K562 (cell line): ENCODE results near the gene CHRNB1. TPM values are rescaled to one million over a fixed set of nuclear protein-coding genes. Genes with fewer than 3 reads are reported as not detected.

Experiments used
- ATAC-seq: fragments of 200-7000 bp; cut with Tn5 transposase; 3 replicates; pipeline ENCODE4 v1.9.1; 2020; ENCODE audit warnings: moderate library complexity
- BruUV-seq: library from RNA; stranded (reverse); fragments of 400-500 nt; replicated peaks from 2 replicates; lab custom pipeline; 2021; lab: Mats Ljungman, UMichigan
- CTCF ChIA-PET: fragments of 300-600 bp; formaldehyde crosslinking; extraction: SDS; loops from one replicate; lab custom pipeline; 2021; ENCODE audit warnings: low intra/inter-chr PET ratio; lab: Yijun Ruan, JAX
- POLR2A ChIA-PET: fragments of 300-600, 350-650 bp; sonication (Branson Sonifier 250); formaldehyde crosslinking; extraction: SDS; loops from one replicate; lab custom pipeline; 2021; ENCODE audit warnings: antibody characterized with exemption, inconsistent platforms; lab: Yijun Ruan, JAX
- DNase-seq, 4 experiments: peaks; one replicate each; pipeline versions ENCODE4 v3.0.0 to v3.0.0-alpha.2; 2011 to 2018; ENCODE audit warnings: low spot score in 3 of 4, mixed read lengths in 3 of 4; ENCODE audit errors: extremely low read depth in 1 of 4
- FAIRE-seq: peaks from 2 replicates; lab custom pipeline; 2011; peaks lifted over from hg19 to GRCh38; lab: Jason Lieb, UNC
- H2AFZ ChIP-seq: 2 replicates; pipeline ENCODE4 v1.6.0; 2011; ENCODE audit warnings: low read depth, low read length, control low read depth, inconsistent platforms
- H3K27ac ChIP-seq: fragments of 200-600 bp; 3 replicates; pipeline ENCODE4 v1.8.0; 2011; ENCODE audit warnings: low read depth, mild to moderate bottlenecking, control low read depth, inconsistent platforms, low read length, moderate library complexity, mixed read lengths; ENCODE audit errors: extremely low read depth
- H3K27me3 ChIP-seq, 2 experiments: fragments of 300-600 bp in 1 of 2; 2 replicates in 1 of 2; 3 replicates in 1 of 2; pipeline versions ENCODE4 v1.6.0 to v1.8.0; 2011; ENCODE audit warnings: inconsistent platforms in 2 of 2, low read length in 2 of 2, mild to moderate bottlenecking in 1 of 2, mixed read lengths in 1 of 2, moderate library complexity in 1 of 2; ENCODE audit not compliant: control insufficient read depth in 2 of 2, insufficient read depth in 2 of 2
- H3K36me3 ChIP-seq: fragments of 300-600 bp; 3 replicates; pipeline ENCODE4 v1.8.0; 2011; ENCODE audit warnings: mild to moderate bottlenecking, low read length, inconsistent platforms; ENCODE audit not compliant: control insufficient read depth, insufficient read depth
- H3K4me1 ChIP-seq, 2 experiments: fragments of 200-600 bp in 1 of 2; replicated peaks in 1 of 2; 2 replicates in 1 of 2; 3 replicates in 1 of 2; pipeline versions ENCODE4 v1.5.1 to v1.8.0; 2011; ENCODE audit warnings: inconsistent platforms in 2 of 2, low read length in 2 of 2, mild to moderate bottlenecking in 1 of 2, mixed read lengths in 1 of 2, moderate library complexity in 1 of 2; ENCODE audit not compliant: control insufficient read depth in 2 of 2, insufficient read depth in 2 of 2
- H3K4me2 ChIP-seq: 2 replicates; pipeline ENCODE4 v1.6.1; 2011; ENCODE audit warnings: low read length, control low read depth, inconsistent platforms, mixed read lengths; ENCODE audit not compliant: insufficient read depth
- H3K4me3 ChIP-seq: fragments of 200-600 bp; sonication (generic), shearing (Covaris generic); 2 replicates; pipeline ENCODE4 v1.5.1; 2016; ENCODE audit warnings: control low read depth, inconsistent platforms
- H3K79me2 ChIP-seq: fragments of 200-600 bp; 3 replicates; pipeline ENCODE4 v1.8.0; 2011; ENCODE audit warnings: low read length, inconsistent platforms; ENCODE audit not compliant: control insufficient read depth, insufficient read depth
- H3K9ac ChIP-seq, 2 experiments: 2 replicates each; pipeline versions ENCODE4 v1.6.0 to v1.6.1; 2011; ENCODE audit warnings: low read depth in 2 of 2, low read length in 2 of 2, control low read depth in 1 of 2, inconsistent platforms in 1 of 2, mild to moderate bottlenecking in 1 of 2, mixed read lengths in 1 of 2; ENCODE audit not compliant: insufficient read depth in 1 of 2
- H3K9me1 ChIP-seq: one replicate; pipeline ENCODE4 v1.6.0; 2011; ENCODE audit warnings: inconsistent platforms, mild to moderate bottlenecking, low read length, moderate library complexity; ENCODE audit not compliant: control insufficient read depth, insufficient read depth
- H3K9me3 ChIP-seq: replicated peaks from 2 replicates; pipeline ENCODE4 v1.5.1; 2011; ENCODE audit warnings: low read depth, low read length, inconsistent platforms; ENCODE audit not compliant: control insufficient read depth, insufficient read depth
- H4K20me1 ChIP-seq: replicated peaks from 2 replicates; pipeline ENCODE4 v1.6.1; 2011; ENCODE audit warnings: low read length, inconsistent platforms, mixed read lengths; ENCODE audit not compliant: control insufficient read depth, insufficient read depth
- BCOR ChIP-seq: fragments of 450-650 bp; IDR thresholded peaks from 2 replicates; pipeline ENCODE4 v1.6.1; 2016
- CREB5 ChIP-seq: fragments of 250-450 bp; sonication (Bioruptor Pico); IDR thresholded peaks from 2 replicates; pipeline ENCODE4 v1.5.0; 2020; ENCODE audit warnings: mild to moderate bottlenecking
- JUN ChIP-seq, 2 experiments: sonication (generic) in 1 of 2; formaldehyde crosslinking in 1 of 2; IDR thresholded peaks; 2 replicates each; pipeline versions ENCODE4 v1.6.1 to v1.8.0; 2012 to 2022; ENCODE audit warnings: borderline replicate concordance in 2 of 2, mild to moderate bottlenecking in 2 of 2, improper control_type of control experiment in 1 of 2, low read depth in 1 of 2, low read length in 1 of 2, missing genetic modification reagents in 1 of 2
- ZNF449 ChIP-seq: fragments of 250-450 bp; sonication (Bioruptor Pico); IDR thresholded peaks from 2 replicates; pipeline ENCODE4 v1.8.0; 2022; ENCODE audit warnings: moderate library complexity, mild to moderate bottlenecking, inconsistent platforms
- ZNF830 ChIP-seq: fragments of 250-450 bp; sonication (Bioruptor Pico); IDR thresholded peaks from 2 replicates; pipeline ENCODE4 v1.5.0; 2021; ENCODE audit warnings: mild to moderate bottlenecking
- WGBS: fragments of 100-300 bp; shearing (Covaris generic); methylation state at CpG from one replicate; pipeline ENCODE4 v1.1.6; 2016; ENCODE audit warnings: low coverage, mixed read lengths; ENCODE audit not compliant: insufficient coverage; ENCODE audit errors: missing lambda C conversion rate; 5-methylcytosine and 5-hydroxymethylcytosine counted together
- in situ Hi-C: fragments of 300-500 bp; cut with MboI; formaldehyde crosslinking; loops from 4 replicates; pipeline ENCODE4 v1.15.0; 2018; ENCODE audit warnings: inconsistent platforms, mixed read lengths
- intact Hi-C: fragments of 100-400 bp; cut with micrococcal nuclease; formaldehyde crosslinking; loops from 2 replicates; pipeline ENCODE4 v1.14.2; 2022
- polyA plus RNA-seq, 8 experiments: library from polyadenylated mRNA; depleted of rRNA in 4 of 8; stranded (reverse) in 5 of 8; unstranded in 3 of 8; fragments of >200 nt; fragmentation: Nextera tagmentation in 2 of 8; fragmentation: Illumina TruSeq in 1 of 8; extraction: Ambion mirVana in 2 of 8; extraction: Trizol in 1 of 8; gene quantifications; 2 replicates each; pipeline versions ENCODE4 v1.2.1 to v1.2.3, GENCODE V29; 2011 to 2014; ENCODE audit warnings: inconsistent platforms in 1 of 8, missing spikeins in 1 of 8
- total RNA-seq, 7 experiments: library from RNA; depleted of rRNA in 6 of 7; stranded (reverse); fragments of >200 nt in 6 of 7; fragmentation: Illumina TruSeq in 2 of 7; extraction: Trizol in 2 of 7; gene quantifications; 2 replicates each; pipeline versions ENCODE4 v1.2.1 to v1.2.3, GENCODE V29; 2011 to 2021; ENCODE audit warnings: low replicate concordance in 1 of 7

The CHRNB1 gene
- total and polyA plus RNA-seq, 9 of the 15 experiments (the other 6 are each of a cell fraction or from before 2014, with no cell fraction given): 4.7 to 12.3 (median 6.8) TPM

- ATAC-seq: no peak
- no peak for FAIRE-seq
- no peak for DNase-seq
- TF ChIP-seq ZNF830 (CRISPR knock-in tag) (no peak), BCOR (no peak), CREB5 (no peak), JUN (IDR thresholded peaks at IDR 0.05; ENCODE audit: borderline replicate concordance, low read depth, low read length) (no peak), JUN (CRISPR knock-in tag; IDR thresholded peaks at IDR 0.05; ENCODE audit: borderline replicate concordance) (no peak), ZNF449 (CRISPR knock-in tag) (no peak)
- H2AFZ ChIP-seq: no peak overlapping the region
- intact Hi-C loops (no loop called here), in situ Hi-C loops (no loop called here)
- no peaks in the 10 kb centered on the region for H3K79me2 ChIP-seq
- CTCF ChIA-PET: no interaction called here
- no peak overlapping the region for H3K27ac ChIP-seq
- H4K20me1 ChIP-seq: no peaks in the 10 kb centered on the region
- H3K9me1 ChIP-seq: no peaks in the 10 kb centered on the region
- no peaks in the 10 kb centered on the region for H3K36me3 ChIP-seq
- H3K4me2 ChIP-seq: no peak overlapping the region
- POLR2A ChIA-PET: interaction anchor here (1.0 kb wide), 1 partner anchor 14 kb away, joined by 4 read pairs; the partner anchor contains the start of gene TMEM256
- no peaks in the 10 kb centered on the region for H3K27me3 ChIP-seq
- no peaks in the 10 kb centered on the region for H3K9me3 ChIP-seq
- no peak overlapping the region for H3K9ac ChIP-seq
- H3K4me1 ChIP-seq: peaks cover 0 to 10% of the 10 kb centered on the region in 2 experiments; a peak in 2 of 5 replicates
- BruUV-seq: no TSS peak
- 29% methylated on average over 13 of the region's 18 CpGs for WGBS
- no peak overlapping the region for H3K4me3 ChIP-seq
Observed at GRCh38 chr17:7418472-7419152, 26.2 kb upstream of the CHRNB1 start.
